Measurements from ENCODE around the gene PLK5.

The PLK5 gene

DNA sequence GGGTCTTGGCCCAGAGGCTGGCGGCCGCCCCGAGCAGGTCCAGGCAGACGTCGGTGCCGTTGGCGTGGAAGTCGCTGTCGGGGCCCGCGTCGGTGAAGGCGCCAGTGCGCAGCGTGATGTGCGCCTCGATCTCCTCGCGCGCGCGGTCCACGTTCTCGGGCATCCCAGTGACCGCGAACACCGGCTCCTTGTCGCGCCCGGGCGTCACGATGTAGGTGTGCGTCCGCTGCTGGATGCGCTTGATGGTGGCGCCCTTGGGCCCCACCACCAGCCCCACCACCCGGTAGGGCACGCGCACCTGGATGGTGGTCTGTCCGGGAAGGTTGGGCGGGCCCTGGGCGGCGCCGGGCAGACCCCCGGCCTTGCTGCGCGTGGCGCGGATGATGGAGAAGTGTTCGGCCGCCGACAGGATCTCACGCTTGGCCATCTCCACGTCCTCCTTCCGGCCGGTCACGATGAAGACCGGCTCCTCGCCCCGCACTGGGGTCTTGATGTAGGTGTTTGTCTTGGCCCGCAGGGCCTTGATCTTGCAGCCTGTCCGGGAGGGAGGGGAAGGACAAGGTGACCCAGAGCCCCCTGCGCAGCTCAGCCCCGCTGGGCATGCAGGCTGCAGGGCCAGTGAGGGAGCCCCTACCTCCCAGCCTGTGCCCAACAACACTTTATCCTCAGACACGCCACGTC lies 32.7 kb downstream of the PLK5 start:
- no peak for DNase-seq

DNA sequence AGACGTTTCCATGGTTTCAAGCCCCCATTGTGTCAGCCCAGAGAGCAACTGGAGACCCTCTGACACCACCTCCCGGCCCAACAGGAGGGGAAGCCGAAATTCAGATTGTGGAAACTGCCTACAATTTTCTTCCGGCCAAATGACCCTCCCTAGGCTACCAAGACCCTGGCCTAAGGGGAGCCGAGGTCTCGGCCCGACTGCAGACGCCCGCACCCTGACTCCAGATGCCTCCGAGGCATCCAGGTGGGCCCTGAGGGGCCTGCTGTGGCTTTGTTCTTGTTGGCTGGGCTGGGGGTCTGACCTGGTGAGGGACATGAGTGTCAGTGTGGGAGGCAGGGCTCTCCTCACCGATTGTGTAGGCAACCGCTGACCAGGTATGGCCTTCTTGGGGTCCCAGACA lies 34.7 kb downstream of the PLK5 start:
- DNase-seq: no peak

DNA sequence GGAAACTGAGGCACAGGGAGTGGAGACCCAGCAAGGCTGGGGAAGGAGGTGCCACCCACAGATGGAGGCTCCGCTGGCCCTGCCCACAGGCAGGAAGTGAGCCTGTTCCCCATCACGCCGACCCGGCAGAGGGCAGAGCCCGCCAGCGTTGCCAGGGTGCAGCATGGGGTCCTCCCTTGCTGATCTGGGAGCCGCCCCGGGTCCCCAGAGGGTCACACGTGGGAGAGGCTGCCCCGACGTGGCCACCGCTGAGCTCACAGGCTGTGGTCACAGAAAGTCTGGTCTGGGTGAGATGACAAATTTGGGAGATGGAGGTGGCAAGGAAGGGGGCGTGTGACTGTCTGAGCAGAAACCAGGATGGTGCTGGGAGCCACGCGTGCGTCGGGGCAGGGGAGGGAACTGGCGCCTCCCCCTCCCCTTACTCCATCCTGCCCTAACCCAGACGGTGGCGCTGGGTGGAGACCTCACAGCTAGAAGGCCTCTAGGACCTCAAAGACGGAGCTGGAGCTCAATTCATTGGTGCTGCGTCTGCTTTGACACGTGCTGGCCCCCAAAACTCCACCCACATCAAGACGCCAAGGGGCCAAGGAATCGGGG lies 36.5 kb downstream of the PLK5 start:
- DNase-seq: no peak

DNA sequence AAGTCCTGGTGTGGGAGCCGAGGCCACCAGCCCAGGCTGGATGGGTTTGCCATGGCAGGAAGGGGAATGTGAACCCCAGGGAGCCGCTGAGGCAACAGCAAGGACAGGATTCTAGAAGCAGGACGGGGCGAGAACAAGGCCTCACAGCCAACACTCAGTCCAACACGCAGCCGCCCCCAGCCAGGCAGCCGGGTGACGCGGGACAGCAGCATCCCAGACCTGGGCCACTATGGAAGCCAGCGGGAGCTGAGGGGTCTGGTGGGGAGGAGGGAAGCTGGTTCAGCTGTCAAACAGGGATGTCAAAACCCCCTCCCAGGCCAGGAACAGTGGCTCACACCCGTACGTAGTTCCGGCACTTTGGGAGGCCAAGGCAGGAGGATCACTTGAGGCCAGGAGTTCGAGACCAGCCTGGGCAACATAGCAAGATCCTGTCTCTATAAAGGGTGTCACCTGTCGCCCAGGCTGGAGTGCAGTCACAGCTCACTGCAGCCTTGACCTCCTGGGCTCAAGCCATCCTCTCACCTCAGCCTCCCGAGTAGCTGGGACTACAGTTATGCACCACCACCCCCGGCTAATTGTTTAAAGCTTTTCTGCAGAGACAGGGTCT lies 37.5 kb downstream of the PLK5 start:
- DNase-seq: no peak

DNA sequence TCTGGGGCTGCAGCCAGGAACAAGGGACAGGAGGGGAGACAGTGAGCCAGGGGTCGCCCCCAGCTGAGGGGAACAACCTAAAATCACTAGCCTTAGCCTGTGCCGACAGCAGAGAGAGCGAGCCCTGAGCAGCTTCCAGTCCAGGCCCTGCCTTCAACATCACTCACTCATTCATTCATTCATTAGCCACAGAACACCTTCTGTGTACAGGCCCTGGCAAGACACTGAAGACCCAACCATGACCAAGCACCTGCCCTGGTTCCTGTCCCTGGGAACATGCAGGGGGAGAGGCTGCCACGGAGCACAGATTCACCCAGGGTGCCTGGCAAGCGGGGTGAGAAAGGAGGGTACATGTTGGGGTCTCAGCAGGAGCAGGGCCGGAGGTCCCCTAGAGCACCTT lies 39.4 kb downstream of the PLK5 start:
- no peak for DNase-seq

DNA sequence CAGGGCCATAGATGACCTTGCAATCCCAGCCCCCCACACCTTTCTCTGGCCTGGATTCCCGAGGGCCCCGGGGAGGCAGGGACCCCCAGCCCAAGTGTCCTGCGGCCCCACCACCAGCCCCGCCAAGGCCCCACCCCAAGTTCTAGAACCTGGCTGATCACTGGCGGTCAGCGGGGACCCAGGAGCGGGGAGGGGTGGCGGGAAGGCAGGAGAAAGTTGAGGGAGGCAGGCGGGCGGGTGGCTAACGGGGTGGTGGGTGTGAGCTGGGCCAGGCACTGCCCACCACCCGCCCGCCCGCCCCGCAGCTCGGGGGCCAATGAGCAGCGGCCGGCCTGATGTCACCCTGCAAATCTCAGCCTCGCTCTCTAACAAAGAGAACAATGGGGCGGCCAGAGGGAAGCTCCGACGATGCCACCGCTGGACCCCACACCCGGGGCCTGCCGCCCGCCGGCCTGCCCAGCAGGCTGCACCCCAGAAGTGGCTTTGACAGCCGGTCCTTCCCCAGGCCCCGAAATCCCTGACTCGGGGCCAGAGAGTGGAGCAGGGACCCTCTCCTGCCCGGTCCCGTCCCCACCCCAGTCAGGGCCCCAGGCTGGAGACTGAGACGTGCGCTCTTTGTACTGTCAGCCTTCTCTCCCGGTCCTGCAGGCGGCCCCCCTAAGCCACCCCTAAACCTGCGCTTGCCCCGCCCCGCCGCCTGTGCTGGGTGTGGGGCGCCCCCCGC lies 42.7 kb downstream of the PLK5 start:
- DNase-seq: no peak

DNA sequence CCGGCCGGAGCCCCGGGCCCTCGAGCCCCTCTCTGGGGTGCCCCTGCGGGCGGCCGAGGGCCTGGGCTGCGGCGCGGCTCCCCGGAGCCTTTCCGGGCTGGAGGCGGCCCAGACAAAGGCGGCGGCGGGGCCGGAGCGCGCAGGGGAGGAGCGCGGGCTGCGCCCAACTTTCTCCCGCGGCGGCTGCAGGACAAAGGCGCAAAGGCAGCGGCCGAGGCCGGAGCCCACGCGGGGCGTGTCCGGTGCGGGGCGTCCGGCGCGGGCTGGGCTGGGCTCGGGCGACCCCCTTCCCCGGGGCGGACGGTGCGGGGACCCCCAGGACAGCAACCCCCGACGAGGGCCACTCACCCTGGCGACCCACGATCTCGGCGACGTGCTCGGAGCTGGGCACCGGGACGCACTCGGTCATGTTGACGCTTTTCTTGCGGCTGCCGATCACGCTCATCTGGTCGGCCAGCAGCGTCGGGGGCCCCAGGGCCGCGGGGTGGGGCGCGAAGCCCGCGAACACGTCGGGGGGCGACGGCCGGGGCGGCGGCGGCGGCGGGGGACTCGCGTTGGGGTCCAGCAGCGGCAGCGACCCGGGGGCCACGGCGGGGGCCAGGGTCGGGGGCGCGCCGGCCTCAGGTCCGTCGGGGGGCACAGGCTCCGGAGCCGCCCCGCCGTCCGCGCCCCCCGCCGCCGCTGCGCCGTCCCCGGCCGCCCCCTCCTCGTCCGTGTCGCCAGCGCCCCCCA lies 43.4 kb downstream of the PLK5 start:
- DNase-seq: no peak

DNA sequence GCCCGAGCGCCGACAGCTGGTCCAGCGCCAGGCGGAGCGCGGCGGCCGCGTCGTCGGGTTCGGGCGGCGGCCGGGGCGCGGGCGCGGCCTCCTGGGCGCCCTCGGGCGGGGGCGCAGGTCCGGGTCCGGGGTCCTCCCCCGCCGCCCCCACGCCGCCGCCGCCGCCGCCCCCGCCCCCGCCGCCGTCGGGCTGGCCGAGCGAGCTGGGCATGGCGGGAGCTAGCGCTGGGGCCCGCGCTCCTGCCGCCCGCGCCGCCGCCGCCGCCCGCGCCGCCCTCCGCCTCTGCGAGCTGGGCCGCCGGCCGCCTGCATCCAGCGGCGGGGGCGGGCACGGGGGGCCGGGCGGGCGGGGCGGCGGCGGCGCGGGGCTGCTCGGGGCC lies 44.0 kb downstream of the PLK5 start:
- DNase-seq: no peak

DNA sequence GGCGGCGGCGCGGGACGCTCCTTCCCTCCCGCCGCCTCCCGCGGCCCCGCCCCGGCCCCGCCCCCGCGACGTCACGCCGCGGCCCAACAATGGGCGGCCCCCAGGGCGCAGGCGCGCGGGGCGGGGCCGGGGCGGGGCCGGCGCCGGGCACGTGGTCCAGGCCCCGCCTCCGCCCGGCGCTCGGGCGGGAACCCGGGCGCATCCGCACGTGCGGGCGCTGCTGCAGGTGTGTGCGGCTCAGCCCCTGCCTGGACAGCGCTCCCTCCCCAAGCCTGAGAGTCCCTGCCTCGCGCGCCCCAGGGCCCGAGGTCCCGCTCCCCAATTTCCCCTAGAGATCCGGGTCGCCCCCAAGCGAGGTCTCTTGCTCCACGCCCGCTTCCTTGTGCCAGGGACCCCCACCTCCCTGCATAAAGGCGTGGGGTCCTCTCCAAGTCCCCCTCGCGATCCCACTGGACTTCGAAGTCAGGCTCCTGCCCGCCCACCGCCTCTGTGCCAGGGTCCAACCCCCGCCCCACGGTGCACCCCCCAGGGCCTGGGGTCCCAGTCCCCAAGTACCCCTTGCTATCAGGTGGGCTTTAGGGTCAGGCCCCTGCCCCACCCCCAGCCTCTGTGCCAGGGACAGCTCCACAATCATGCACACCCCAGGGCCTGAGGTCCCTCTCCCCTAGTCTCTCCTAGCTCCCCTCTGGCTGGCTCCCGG lies 44.6 kb downstream of the PLK5 start, which contains the start of gene MEX3D:
TSS of gene MEX3D (minus strand) at position 6 of the 700 bp plus-strand sequence. CDS start 267 bp downstream, outside the sequence.
- DNase-seq: peak; percentile 89

DNA sequence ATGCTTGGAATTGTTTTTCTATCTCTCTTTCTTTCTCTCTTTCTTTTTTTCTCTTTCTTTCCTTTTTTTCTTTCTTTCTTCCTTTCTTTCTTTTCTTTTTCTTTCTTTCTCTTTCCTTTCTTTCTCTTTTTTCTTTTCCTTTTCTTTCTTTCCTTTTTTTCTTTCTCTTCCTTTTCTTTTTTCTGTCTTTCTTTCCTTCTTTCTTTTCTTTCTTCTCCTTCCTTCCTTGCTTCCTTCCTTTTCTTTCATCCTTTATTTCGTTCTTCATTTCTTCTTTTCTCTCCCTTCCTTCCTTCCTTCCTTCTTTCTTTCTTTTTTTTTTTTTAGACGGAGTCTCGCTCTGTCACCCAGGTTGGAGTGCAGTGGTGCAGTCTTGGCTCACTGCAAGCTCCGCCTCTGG lies 46.1 kb downstream of the PLK5 start:
- no peak for DNase-seq

DNA sequence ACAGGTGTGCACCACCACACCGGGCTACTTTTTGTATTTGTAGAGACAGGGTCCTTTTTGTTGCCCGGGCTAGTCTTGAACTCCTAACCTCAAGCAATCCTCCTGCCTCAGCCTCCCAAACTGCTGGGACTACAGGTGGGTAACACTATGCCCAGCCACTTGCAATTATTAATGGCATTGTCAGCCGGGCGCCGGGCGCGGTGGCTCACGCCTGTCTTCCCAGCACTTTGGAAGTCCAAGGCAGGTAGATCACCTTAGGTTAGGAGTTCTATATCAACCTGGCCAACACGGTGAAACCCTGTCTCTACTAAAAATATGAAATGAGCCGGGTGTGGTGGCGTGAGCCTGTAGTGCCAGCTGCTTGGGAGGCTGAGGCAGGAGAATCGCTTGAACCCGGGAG lies 47.0 kb downstream of the PLK5 start:
- DNase-seq: no peak

DNA sequence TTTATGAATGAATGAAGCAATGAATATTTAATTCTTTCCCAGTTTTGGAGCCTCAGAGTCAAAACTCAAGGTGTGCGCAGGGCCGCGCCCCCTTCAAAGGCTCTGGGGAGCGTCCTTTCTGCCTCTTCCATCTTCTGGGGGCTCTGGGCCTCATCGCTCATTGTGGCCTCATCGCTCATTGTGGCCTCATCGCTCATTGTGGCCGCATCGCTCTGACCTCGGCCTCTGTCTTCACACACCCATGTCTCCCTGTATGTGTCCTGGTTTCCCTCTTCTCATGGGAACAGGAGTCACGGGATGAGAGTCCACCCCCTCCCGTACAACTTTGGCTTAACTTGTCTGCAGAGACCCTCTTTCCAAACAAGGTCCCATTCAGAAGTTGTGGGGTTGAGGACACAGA lies 47.5 kb downstream of the PLK5 start:
- no peak for DNase-seq

DNA sequence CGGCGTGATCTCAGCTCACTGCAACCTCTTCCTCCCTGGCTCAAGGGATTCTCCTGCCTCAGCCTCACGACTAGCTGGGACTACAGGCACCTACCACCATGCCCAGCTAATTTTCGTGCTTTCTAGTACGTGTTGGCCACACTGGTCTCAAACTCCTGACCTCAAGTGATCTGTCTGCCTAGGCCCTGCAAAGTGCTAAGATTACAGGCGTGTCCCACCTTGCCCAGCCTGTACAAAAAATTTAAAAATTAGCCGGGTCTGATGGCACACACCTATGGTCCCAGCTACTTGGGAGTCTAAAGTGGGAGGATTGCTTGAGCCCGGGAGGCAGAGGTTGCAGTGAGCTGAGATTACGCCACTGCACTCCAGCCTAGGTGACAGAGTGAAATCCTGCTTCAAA lies 48.9 kb downstream of the PLK5 start:
- DNase-seq: no peak

DNA sequence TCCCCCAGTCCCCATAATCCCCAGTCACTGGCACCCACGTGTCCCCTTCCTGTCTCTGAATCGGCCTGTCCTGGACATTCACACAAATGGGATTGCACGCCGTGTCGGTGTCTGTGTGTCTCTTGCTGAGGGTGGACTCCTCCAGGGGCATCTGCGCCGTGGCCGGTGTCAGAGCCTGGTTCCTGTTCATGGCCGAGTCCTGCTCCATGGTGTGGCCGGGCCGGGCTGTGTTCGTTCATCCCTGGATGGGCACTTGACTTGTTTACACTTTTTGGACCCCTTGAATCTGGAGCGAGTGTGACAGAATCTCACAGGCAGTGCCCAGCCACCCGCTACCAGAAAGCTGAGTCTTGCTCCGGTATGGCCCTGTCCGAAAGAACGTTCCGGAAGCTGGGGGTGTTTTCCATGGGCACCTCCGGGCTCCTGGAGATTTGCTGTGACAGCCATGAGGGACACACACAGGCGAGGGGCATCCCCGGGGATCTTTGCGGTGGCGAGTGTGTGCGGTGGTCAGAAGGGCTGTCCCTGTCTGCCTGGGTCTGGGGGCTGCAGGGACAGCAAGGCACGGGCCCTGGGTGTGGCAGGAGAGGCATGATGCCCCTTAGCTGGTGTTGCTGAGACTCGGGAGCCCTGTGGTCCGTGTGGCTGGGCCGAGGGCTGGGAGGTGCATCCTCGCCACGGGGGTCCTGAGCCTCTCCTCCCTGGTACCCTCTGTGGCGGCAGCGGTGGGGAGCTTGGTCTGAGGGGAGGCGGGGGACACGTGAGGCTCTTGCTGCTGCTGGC lies 50.7 kb downstream of the PLK5 start:
- no peak for DNase-seq

DNA sequence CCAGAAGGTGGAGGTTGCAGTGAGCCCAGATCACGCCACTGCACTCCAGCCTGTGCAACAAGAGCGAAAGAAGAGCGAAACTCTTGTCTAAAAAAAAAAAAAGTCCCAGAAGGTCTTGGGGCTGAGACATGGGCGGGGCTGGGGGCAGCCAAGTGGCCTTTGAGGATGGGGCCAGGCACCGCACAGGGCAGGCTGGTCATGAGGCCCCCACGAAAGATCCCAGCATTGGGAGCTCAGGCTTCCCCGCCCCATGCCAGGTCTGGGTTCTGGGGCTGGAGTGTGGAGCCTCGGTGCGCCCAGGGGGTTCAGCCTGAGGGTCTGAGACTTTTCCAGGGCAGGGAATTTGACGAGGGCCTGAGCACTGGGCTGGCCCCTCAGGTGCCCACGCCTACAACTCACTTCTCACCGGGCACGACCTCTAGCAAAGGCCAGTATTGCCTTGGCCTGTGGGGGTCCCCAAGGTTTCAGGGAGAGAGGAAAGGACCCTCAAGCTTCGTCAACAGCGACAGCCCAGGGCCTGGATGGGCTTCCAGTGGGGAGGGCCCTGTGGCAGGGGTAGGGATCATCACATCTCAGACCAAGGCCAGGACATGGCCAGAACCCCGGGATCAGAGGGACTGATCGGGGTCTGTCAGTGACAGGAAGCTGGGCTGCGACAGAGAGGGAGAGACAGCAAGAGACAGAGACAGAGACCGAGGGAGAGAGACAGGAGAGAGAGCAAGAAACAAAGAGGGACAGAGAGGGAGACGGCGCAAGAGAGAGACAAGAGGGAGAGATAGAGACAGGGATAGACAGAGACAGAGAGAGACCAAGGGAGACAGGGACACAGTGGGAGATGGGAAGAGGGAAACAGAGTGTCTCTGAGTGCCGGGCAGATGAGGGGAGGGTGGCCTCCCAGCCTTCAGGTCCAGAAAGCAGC lies 51.7 kb downstream of the PLK5 start:
- DNase-seq: no peak

DNA sequence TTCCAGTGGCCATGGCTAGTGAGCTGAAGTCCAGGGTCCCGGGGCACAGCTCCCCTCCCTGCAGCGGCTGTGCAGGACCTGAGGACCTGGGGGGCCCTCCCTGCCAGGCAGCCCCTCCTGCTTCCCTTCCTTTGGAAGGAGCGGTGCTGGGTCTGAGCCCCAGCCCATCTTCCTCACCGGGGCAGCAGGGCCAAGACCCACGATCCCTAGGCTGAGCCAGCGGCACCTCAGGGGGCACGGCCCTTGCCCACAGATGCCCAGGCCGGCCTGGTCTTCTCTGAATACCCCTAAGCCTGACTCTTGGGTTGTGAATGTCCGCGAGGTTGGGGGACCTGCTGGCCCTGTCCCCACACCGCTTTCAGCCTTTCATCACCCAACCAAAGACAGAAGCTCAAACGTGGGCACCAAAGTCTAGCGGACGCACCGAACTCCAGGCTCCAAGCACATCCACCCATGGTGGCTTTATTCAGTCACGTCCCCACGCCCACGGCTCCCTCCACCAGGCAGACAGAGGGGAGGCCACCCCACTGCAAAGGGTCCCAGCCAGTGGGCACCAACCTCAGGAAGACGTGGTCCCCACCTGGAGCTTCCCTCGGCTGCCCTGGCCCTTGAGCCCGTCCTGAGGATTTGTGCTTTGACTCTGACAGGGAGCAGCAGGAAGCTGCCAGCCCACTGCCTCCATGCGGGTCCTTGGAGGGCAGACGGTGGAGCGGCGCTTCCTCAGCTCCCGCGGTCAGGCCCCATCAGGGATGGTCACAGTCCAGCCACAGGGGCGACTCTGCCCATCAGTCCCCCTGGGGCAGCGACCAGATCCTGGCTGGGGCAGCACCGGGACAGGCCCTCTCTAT lies 52.6 kb downstream of the PLK5 start:
- DNase-seq: no peak

DNA sequence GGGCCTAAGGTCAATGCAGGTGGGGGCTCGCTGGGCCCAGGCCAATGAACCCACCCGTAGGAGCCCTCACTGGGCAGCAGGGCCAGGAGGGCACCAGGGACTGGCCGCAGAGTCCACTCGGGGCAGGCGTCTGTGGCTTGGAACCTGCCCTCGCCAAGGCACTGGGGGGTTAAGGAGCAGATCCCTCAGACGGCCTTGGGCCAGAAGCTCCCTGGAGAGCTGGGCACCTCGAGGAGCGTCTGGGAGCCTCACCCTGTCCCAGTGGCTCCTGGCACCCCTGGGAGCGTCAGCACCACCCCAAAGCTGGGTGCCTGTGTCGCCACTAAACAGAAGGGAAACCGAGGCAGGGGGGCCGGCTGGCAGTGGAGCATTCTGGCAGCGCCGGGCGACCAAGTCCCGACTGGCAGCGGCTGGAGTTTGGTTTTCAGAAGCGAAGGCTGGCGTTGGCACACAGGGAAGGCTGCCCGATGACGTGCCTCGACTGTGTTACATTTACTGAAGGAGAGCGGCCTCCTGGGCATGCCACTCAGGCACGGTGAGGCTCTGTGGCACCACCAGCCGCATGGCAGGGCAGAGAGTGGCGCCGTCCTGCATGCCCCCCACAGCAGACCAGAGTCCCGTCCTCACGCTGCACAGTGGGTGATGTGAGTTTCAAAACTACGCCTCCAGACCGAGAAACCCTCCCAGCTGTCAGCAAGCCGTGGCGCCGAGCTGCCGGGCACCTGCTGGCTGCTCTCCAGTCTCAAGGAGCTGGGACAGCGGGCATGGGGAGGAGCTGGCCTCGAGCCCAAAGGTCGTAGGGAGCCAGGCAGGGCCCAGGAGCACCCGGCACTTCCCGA lies 53.4 kb downstream of the PLK5 start:
- DNase-seq: no peak

DNA sequence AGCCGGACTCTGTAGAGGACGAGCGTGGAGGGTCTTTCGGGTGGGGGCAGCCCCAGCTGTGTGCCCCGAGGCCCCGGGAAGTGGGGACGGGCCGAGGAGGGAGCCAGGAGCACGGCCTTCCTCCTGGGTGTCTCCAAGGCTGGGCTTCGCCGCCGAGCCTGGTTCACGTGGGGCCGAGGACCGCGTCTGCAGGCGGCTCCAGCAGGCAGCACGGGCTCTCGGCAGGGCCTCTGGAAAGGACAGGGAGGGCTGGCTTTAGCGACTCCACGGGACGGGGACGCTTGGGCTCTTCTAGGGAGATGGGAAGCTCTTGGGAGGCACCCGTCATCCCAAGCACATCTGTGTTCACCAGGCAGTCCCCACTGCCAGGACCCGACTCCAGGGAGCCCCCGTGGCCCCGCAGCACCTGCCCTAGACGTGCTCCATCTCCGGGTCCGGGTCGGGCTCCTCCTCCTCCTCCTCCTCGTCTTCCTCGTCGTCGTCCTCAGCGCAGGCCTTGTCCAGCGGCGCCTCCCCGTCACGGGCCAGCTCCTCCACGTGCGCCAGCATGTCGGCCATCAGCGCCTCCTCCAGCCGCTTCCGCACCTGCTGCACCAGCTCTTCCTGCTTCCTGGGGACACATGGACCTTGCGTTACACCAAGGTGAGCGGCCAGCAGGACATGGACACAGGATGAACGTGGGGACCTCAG lies 54.2 kb downstream of the PLK5 start:
- DNase-seq: no peak

Data from CD4-positive, alpha-beta T cell treated with Interleukin-6 for 4 hours (primary cell).